NAMALWA (cell line): ENCODE data around the gene KIRREL3.

Experiments used
- DNase-seq: peaks from one replicate; pipeline ENCODE4 v3.0.0-alpha.2; 2015; ENCODE audit warnings: low spot score

Gene KIRREL3

GRCh38 chr11:126914941-126915340 is 85.6 kb downstream of the KIRREL3 start:
- DNase-seq, result no peak

GRCh38 chr11:126914166-126914565 is 86.4 kb downstream of the KIRREL3 start:
- DNase-seq, result no peak

DNA sequence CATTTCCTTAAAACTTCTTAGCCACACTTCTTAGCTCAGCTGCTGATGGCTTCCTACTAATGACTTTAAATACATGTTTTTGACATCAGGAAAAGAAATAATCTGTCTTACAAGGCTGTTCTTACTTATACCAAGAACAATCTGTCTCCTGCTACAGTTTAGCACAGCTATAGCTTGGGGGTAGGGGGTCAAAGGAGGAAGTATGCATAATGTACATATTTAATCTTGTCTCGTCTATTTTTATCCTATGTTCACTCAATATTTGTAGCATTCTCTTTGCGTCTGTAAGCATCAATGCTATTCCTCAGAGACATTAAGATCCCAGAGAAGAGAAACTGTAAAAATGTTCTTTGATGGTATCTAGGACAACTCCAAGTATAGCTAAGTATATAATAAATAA is 96.0 kb downstream of the KIRREL3 start:
- DNase-seq, result no peak

DNA sequence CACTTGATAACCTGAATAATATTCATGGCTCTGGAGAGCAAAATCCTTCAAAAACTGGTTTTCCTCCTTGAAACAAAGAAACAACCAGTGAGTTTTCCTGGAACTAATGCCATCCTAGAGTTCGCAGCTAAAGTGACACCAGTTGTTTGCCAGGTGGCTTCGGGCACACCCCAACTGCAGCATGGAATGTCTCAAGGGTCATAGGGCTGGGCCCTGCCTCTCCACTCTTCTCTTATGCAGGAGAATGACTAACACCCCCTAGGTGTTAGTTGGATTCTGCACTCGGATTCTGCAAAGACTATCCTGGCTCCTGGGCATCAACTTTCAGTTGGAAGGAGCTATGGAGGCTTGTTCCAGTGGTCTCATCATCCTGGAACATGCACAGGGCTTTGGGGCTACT is 98.8 kb downstream of the KIRREL3 start:
- no peak for DNase-seq

DNA sequence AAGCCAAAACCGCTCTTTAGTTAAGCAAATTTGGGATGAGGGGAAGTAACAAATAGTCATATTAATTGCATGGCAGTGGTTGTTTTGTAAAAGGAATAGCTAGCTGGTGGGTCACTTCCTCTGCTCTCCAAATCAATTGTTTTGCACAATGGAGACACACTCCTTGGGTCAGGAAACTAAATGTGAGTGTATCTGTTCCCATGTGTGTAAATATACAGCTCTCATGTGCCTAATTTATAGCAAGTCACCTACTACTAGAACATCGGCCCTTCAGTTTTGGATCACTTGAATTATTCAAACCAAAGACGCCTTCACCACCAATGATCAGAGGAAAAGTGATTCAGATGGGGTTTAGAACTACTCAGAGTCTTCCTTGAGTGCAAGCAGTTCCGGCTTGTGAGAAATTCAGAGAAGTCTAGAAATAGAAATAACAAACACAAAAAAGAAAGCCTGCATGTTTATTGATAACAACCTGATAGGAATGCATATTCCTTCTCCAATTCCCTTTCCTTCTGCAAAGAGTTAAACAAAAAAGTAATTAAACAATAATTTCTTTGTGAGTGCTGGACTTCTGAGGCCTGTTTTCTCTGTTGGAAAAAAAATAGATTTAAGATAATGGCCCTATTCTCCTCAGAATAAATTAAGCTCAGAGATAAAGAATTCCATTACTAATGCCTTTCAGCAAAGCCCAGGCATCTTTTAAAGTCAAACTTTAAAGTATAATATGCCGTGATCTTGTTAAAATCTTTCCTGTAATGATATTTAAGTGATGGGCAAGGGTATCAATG is 100.4 kb downstream of the KIRREL3 start:
- DNase-seq, result no peak

GRCh38 chr11:126898802-126899201 is 101.8 kb downstream of the KIRREL3 start:
- no peak for DNase-seq

DNA sequence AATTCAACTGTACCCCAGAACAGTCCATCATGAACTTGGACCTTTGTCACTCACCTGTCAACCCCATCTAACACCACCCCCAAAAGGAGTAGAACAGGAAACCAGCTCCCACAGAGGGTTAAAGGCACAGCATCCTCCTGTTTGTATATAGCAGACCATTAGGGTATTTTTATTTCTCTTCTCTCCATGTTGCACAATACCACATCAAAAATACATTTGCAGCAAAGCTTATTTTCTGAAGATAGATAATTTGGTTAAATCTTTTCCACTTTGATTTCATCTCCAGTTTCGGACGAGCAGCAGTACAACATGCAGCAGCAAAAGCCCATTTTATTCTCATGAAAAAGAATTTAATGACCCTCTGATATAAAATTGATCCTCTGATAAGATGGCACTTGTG is 103.1 kb downstream of the KIRREL3 start:
- no peak for DNase-seq

- no peak for DNase-seq
Measured at GRCh38 chr11:126896025-126896424, 104.5 kb downstream of the KIRREL3 start.

DNA sequence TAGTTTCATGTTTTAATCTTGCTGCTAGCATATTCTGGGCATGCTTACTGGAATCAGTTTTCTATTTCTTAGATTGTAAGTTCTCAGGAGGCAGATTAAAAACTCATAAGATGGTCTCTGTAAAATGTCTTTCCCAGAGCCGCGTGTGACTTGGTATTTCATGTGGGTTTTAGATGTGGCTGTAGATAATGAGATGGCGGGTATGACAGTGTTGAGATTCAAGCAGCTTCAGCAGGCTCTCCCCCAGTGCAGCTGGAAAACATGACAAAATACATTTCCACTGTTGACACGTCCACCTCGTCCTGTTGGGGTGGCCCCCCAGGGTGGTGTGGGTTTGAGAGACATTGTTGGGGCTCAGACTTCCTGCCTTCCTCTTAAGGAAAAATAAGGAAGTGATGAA is 106.8 kb downstream of the KIRREL3 start:
- DNase-seq, result no peak

DNA sequence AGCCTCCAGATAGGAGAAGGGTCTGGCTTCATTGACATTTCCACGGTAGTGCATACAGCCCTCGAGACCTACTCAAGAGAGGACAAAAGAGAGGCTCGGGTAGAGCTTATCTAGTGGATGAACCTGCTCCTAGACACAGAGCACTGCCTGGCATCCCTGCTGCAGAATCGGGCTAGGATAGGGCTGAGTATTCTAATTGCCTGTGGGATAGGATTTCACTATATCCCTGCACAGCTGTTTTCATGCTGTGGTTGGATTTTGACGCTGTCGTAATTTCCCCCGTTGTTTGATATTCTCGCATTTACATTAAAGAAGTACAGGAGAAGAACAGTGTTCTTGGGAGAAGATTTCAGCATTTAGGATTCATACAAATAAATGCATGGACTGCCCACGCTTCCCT is 107.8 kb downstream of the KIRREL3 start:
- DNase-seq, result no peak

GRCh38 chr11:126891556-126892217 is 108.9 kb downstream of the KIRREL3 start:
- DNase-seq, result no peak

DNA sequence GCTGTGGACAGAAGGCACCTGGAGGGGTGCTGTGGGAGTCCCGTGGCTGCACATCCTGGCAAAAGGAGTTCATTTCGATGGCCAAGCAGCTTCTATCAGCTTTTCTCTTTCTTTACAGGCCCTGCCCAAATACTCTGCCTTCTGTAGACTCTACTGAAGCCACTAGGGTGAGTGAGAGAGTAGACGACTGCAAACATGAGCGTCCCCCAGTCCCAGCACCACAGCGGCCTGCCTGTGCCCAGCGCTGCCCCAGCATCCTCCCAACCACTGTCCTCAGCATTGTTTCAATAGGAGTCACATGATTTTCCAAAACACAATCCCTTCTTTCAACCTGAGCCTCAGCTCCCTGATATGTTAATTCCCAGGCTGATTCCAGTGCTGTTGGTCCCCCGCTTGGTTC is 110.0 kb downstream of the KIRREL3 start:
- DNase-seq, result no peak

DNA sequence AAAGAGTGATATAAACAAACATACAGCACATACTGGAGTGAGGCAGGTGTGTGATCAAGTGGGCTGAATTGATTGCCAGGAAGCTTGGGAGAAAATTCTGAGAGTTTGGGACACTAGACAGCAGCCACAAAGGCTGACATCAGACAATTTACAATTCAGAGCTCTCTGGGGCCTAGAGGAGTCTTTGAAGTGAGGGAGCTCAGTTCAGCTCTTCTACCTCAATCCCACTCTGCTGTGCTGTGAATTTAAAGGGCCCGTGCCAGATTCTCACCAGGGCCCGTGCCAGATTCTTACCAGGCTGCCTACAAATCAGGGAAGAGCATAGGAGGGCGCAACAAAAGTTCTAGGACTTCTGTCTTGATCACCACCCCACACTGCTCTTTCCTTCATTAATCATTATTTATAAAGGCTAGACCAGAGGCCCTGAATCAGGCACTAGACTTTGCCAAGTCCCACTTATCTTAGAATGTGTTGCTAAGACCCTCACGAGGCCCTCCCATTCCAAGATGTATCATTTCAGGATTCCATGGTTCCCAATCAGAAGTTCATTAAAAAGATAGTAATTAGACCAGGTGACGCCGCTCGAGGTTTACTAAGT is 112.4 kb downstream of the KIRREL3 start:
- DNase-seq, result no peak

- no peak for DNase-seq
Measured at GRCh38 chr11:126886636-126887035, 113.9 kb downstream of the KIRREL3 start.

- no peak for DNase-seq
Measured at GRCh38 chr11:126886085-126886484, 114.5 kb downstream of the KIRREL3 start.

GRCh38 chr11:126884594-126884993 is 116.0 kb downstream of the KIRREL3 start:
- no peak for DNase-seq

DNA sequence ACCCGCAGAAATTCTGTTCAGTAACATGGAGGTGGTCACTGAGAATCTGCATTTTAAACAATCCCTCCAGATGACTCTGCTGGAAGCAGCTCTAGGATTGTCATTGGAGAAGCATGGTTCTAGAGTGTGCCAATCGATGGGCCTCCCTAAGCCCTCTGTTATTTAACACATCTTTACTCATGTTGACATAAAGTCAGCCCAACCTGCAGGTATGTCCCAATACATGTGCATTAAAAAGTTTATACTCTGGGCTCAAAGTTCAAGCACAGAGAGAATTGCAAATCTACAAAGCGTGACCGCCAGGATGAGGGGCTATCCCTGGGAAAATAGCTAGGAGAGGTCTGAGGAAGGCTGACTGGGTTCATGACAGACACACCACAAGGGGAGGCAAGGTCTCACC is 116.4 kb downstream of the KIRREL3 start:
- DNase-seq, result no peak

DNA sequence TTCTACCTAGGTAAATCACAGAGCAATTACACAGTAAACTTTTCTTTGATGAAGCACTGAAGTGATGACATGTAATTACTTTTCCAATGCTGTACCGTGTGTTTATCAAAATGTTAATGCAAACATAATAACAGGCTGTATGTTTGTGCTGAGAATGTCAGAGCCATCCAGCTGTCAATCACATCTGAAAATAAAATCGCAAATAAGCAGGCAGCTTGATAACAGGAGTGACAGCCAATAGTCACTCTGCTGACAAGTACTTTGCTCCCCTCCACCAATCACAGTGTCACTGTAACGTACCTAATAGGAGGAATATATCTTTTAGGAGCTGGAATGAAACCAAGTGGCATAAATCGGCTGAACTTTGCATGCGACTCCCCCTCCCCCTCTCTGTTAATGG is 119.7 kb downstream of the KIRREL3 start:
- no peak for DNase-seq

DNA sequence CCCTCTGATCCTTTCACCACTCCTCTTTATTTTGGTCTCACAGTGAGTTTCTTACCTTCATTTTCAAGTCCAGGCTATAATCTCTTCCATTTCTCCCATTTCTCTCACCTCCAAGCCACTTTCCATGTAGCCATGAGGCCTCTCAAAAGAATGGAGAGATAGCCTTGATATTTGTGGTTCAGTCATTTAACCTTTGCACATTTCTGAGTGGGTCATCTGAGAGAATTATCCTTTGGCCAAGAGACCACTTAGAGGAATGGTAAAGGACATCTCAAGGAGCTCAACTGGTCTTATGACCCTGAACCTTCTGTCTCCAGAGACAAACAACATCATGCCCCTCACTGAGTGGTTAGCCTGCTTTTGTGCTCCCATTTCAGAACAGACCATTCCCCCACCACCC is 121.1 kb downstream of the KIRREL3 start:
- no peak for DNase-seq

DNA sequence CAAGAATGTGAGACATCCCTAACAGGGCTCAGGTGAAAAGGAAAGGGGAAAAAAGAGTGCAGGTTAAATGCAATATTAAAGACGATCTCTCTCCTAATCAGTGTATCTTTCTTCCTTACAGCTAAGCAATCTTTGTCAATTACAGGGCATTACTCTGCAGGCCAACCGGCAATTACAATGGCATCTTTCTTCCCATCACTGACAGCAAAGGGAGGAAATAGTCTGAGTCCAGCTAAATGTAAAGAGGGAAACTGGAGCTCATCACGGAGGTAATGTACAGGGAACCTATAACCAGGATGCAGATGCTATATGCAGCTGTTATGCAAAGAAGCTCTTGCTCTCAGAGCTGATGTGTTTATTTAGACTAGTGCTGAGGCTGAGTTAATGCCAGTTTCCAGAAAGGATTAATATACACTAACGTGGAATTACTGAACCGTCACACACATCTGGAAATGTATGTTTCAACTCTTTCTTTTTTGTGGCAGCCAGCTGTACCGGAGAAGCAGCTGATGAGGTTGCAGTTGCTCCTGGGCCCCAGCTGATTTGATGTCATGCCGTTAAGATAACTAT is 121.6 kb downstream of the KIRREL3 start:
- DNase-seq, result no peak

DNA sequence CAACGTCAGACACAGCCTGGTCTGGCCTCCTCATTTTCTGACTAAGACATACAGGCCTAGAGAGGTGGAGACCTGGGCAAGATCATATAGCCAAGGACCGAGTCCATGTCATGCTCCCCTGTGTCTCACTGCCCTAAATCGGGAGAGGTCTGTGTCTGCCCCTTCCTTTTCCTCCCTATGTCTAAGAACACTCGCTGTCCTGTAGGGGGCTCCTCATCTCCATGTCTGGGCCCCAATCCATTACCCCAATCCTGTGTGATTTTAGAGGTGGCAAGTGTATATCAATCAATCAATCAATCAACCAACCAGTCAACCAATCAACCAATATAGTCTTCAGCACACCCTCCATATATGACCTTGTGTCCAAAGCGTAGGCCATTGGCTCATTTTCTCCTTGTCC is 125.7 kb downstream of the KIRREL3 start:
- peak; percentile 13 for DNase-seq

DNA sequence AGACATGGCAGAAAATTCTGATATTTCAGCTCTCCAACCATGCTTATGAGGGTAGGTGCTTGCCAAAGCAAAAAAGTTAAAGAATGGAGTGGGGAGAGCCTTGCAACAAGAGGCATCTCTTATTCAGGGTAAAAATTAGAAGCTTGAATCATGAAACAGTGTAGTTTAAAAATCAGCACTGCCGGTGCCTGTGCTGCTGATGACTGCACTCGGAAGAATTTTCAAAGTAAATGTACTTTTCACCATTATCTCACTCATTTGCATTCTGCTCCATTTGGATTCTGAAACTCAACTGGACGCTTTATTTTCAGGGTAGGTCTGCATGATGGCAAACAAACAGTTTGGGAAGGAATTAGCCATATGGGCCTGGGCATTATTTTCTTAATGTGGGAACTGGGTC is 126.3 kb downstream of the KIRREL3 start:
- no peak for DNase-seq

DNA sequence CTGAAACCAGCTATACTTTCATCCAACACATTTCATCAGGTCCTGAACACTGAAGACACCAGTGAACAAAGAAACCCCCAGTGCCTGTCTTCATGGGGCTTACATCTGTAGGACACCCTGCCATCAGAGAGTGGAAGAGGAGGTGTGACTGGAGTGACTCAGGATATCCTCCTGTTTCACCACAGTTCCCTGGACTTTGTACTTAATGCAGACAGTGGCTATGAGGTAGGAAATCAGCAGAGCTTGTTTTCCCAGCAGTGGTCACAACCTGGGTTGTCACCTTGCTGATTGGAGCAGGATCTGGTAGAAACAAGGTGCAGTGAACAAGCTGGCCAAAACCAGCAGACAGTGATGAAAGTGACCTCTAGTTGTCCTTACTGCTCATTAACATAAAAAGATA is 128.8 kb downstream of the KIRREL3 start:
- DNase-seq, result no peak
